GM19099 (cell line): ENCODE results near the gene TRPC6.

ENCODE experiments used
- POLR2A ChIP-seq: IDR thresholded peaks from 3 replicates; pipeline ENCODE4 v1.6.1; 2011; ENCODE audit warnings: low read depth; ENCODE audit not compliant: insufficient read length; ENCODE audit errors: extremely low read depth

TRPC6 gene

DNA sequence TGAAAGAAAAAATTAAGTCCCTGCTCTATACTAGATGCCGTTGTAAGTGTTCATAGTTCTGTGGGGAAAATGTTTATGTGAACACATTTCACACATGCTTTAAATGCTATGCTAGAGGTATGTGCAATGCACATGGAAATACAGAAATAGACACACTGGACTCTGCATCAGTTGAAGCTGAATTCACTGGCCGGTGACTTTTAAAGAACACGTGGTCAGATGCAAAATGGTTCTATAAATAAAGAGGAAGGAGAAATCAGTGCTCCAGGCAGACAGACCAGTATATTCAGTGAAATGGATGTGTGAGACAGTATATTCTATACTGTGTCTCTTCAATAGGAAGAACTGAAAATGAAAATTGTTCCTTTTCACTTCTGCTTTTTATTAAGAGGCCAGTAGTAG lies 29.9 kb downstream of the TRPC6 start:
- TF ChIP-seq POLR2A: no peak

DNA sequence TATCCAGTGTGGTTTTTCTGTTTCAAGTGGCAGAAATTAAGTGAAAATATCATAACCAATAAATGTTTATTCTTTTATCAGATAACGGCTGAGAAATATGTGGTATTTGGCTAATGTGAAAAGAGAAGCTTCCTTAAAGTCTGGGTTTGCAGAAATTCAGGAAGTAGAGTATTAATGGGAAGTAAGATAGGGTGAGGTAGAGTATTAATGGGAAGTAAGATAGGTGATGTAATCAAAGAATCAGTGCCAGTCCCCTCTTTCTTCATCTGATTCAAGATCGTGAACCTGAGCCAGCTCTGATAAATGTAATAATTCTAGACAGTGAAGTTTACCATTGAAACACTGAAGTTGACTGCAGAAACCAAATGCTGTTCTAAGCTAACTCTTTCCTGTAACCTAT lies 30.9 kb downstream of the TRPC6 start:
- no peak for TF ChIP-seq POLR2A

DNA sequence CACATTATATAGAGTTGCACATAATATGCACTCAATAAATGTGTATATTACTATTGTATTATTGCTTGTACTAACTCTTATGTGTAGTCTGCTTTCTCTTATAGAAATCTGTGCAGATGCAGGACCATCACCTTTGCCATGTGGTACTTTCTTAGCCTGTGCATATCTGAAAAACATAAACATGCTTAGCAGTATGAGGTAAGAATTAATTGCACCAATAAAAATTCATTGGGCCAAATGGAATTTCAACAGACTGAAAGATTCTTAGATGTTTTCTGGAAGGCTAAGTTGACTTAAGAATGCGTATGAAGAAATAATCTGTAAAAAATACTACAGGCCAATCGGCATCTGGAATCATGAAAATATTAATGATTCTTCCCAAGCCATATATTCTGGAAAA lies 55.3 kb downstream of the TRPC6 start:
- TF ChIP-seq POLR2A: no peak

DNA sequence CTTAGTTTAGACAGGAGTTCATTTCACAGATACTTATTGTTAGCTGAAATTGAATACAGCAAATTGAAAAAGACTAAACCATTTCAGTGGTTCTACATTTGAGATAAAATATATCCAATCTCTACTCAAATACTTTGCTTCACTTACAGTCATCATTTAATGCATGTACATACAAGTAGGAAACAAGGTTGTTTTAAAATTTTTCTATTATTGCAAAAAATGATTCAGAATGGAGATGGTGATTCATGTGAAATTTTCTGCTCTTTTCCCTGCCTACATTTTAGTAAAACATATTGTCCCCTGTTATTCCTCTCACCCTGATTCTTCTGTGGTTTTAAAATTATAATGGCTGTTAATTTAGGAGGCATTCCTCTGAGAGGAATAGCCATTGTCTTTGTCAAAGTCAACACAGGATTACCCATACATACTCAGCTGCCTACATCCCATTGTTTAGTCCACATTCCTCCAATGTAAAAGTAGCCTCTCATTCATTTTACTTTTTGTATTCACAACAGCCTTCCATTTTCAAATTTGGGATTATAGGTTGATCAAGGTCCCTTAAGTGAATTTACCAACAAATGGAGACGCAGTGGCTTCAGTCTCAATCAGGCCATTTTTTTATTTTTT lies 60.1 kb downstream of the TRPC6 start:
- no peak for TF ChIP-seq POLR2A

GRCh38 chr11:101523193-101523592 lies 60.6 kb downstream of the TRPC6 start:
- no peak for TF ChIP-seq POLR2A

DNA sequence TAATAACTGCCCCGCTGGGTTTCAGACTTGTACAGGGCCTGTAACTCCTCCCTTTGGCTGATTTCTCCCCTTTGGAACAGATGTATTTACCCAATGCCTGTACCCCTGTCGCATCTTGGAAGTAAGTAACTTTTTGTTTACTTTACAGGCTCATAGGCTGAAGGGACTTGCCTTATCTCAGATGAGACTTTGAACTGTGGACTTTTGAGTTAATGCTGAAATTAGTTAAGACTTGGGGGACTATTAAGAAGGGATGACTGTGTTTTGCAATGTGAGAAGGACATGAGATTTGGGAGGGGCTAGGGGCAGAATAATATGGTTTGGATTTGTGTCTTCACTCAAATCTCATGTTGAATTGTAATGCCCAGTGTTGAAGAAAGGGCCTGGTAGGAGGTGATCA lies 62.0 kb downstream of the TRPC6 start:
- no peak for TF ChIP-seq POLR2A

DNA sequence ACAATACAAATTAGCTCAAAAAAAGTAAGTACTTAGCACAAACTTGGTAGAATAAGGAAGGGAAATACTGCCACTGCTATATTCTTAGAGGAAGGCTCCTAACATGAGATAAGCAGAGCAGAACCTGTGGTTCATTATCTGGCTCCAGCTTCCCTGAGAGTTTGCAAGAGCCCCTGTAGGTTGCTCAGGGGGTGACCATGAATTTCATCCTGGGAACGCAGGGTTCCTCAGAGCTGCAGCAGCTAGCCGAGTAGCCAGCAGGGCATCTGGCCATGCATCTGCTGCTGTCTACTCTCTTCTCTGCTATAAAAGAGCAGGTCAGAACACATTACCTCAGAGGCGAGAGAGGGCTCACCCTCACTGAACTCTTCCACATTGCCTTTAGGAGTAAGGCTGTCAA lies 67.3 kb downstream of the TRPC6 start:
- TF ChIP-seq POLR2A: no peak

DNA sequence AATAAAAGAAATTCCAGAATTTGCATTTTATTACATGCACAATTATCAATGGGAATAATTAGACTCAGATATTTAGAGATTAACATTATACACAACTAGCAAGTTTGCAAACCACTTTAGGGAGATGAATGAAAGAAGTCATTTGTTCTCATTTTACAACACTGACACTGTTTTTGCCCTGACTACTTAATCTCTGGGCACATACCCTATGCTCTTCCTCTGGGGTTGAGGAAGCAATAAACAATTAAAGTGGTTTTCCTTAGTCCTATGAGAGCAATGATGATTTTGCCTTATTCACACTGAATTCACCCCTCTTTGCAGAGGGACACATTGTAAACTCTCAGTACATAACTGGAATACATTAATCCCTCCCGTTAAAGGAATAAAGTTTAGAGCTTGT lies 72.7 kb downstream of the TRPC6 start:
- TF ChIP-seq POLR2A: no peak

GRCh38 chr11:101510591-101510990 lies 73.2 kb downstream of the TRPC6 start:
- no peak for TF ChIP-seq POLR2A

GRCh38 chr11:101509922-101510321 lies 73.9 kb downstream of the TRPC6 start:
- no peak for TF ChIP-seq POLR2A

GRCh38 chr11:101508370-101508769 lies 75.4 kb downstream of the TRPC6 start:
- TF ChIP-seq POLR2A: no peak

- no peak for TF ChIP-seq POLR2A
These were observed 84.9 kb downstream of the TRPC6 start for GRCh38 chr11:101498891-101499290.

- no peak for TF ChIP-seq POLR2A
These were observed 86.5 kb downstream of the TRPC6 start for GRCh38 chr11:101497291-101497690.

GRCh38 chr11:101487775-101488174 lies 96.0 kb downstream of the TRPC6 start:
- no peak for TF ChIP-seq POLR2A

- no peak for TF ChIP-seq POLR2A
These were observed 101.2 kb downstream of the TRPC6 start for GRCh38 chr11:101482556-101483124.

DNA sequence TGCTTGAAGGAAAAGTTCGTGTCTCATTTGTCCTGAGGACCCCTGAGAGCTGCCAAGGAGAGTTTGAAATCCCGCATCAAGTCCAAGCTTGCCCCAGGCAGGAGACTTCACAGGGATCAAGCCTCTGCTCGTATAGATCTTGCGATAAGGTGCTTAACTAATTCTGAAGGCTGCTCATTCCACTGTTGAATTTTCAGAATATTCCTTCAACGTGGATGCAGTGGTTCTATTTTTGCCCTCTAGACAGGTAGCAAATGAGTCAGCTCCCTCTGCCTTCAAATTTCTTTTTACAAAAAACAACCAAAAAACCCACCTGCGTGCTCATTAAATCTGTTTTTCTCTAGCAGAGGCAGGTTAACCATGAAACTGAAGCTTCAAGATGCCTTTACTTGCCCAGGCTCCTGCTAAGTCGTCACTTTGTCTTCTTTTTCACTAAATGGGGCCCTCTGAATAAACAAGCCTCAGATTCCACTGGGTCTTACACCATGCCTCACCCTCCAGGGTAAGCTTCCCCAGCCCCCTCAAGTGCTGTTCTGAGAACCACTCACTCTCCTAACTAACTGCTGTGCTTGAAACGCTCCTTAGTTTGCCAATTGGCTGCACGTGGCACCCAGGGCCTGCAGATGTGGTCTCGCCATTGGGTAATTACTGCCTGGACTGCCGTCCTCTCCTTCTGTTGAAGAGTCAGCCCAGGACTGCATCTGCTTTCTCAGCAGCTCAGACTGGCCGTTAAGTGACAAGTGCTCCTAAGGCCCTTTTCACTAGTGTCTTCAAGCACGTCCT lies 105.0 kb downstream of the TRPC6 start:
- no peak for TF ChIP-seq POLR2A

- TF ChIP-seq POLR2A: no peak
These were observed 105.9 kb downstream of the TRPC6 start for GRCh38 chr11:101477926-101478325.

- no peak for TF ChIP-seq POLR2A
These were observed 107.6 kb downstream of the TRPC6 start for GRCh38 chr11:101476191-101476590.
